ENCODE measurements around the gene KLK6. TPM values are rescaled to one million over a fixed set of nuclear protein-coding genes. Genes with fewer than 3 reads are reported as not detected.

KLK6 gene
- not detected in 2 replicates for total RNA-seq

GRCh38 chr19:50969413-50969760 is at the start of gene KLK6:
Gene KLK6 (minus strand): TSS chr19:50969591. CDS start chr19:50968104, 1,487 bp downstream.

GRCh38 chr19:51001515-51001914 is 32.1 kb upstream of the KLK6 start, which contains the start of gene KLK8:
Gene KLK8 (minus strand): TSS chr19:51001604. CDS start chr19:51001167, 437 bp downstream.

GRCh38 chr19:50983625-50984292 is 14.4 kb upstream of the KLK6 start, which contains the start of gene KLK7:
Gene KLK7 (minus strand): TSS chr19:50983917. CDS start chr19:50982399, 1,518 bp downstream.

GRCh38 chr19:50952910-50953309 is 16.5 kb downstream of the KLK6 start, which contains the start of gene KLK5:
Gene KLK5 (minus strand): TSS chr19:50953038. CDS start chr19:50952657, 381 bp downstream.

GRCh38 chr19:50911206-50912101 is 57.9 kb downstream of the KLK6 start, which contains the start of gene KLK4:
Gene KLK4 (minus strand): TSS chr19:50911395. CDS start chr19:50910738, 657 bp downstream.

Other genes starting within 250 kb of the KLK6 start
- 0.93 and 1.4 TPM in 2 replicates for gene SHANK1, start 249.8 kb downstream of the KLK6 start, total RNA-seq
- gene CLEC11A, start 246.2 kb downstream of the KLK6 start, total RNA-seq = 172 and 192 TPM in 2 replicates
- gene GPR32, start 199.1 kb downstream of the KLK6 start, total RNA-seq = not detected in 2 replicates
- not detected in 2 replicates for gene ACP4, start 179.2 kb downstream of the KLK6 start, total RNA-seq
- gene KLK1, start 145.8 kb downstream of the KLK6 start, total RNA-seq = not detected in 2 replicates
- gene KLK15, start 136.0 kb downstream of the KLK6 start, total RNA-seq = not detected in 2 replicates
- not detected in 2 replicates for gene KLK3, start 114.7 kb downstream of the KLK6 start, total RNA-seq
- gene KLK2, start 96.2 kb downstream of the KLK6 start, total RNA-seq = not detected in 2 replicates
- not detected in 2 replicates for gene KLK4, start 58.2 kb downstream of the KLK6 start, total RNA-seq
- gene KLK5, start 16.6 kb downstream of the KLK6 start, total RNA-seq = not detected in 2 replicates
- gene KLK7, start 14.3 kb upstream of the KLK6 start, total RNA-seq = not detected in 2 replicates
- not detected in 2 replicates for gene KLK8, start 32.0 kb upstream of the KLK6 start, total RNA-seq
- 1.4 TPM in 1 of 2 replicates, not detected in the other for gene KLK10, start 50.1 kb upstream of the KLK6 start, total RNA-seq
- gene KLK11, start 57.0 kb upstream of the KLK6 start, total RNA-seq = 0.93 TPM in 1 of 2 replicates, not detected in the other
- not detected in 2 replicates for gene KLK12, start 65.4 kb upstream of the KLK6 start, total RNA-seq
- gene KLK13, start 95.5 kb upstream of the KLK6 start, total RNA-seq = not detected in 2 replicates
- gene KLK14, start 113.3 kb upstream of the KLK6 start, total RNA-seq = 0.12 TPM in 1 of 2 replicates, not detected in the other
- gene CTU1, start 138.8 kb upstream of the KLK6 start, total RNA-seq = 17.4 and 25.4 TPM in 2 replicates
- not detected in 2 replicates for gene SIGLEC9, start 155.3 kb upstream of the KLK6 start, total RNA-seq
- not detected in 2 replicates for gene SIGLEC7, start 172.7 kb upstream of the KLK6 start, total RNA-seq